SKM-1 treated with dmso at 0.1 percent for 144 hours (cell line): Measurements from ENCODE around the gene LRRC74A.

Source experiments
- DNase-seq: peaks from one replicate; lab custom pipeline; 2025; ENCODE audit not compliant: unreplicated experiment; lab: John Stamatoyannopoulos, UW

LRRC74A gene

DNA sequence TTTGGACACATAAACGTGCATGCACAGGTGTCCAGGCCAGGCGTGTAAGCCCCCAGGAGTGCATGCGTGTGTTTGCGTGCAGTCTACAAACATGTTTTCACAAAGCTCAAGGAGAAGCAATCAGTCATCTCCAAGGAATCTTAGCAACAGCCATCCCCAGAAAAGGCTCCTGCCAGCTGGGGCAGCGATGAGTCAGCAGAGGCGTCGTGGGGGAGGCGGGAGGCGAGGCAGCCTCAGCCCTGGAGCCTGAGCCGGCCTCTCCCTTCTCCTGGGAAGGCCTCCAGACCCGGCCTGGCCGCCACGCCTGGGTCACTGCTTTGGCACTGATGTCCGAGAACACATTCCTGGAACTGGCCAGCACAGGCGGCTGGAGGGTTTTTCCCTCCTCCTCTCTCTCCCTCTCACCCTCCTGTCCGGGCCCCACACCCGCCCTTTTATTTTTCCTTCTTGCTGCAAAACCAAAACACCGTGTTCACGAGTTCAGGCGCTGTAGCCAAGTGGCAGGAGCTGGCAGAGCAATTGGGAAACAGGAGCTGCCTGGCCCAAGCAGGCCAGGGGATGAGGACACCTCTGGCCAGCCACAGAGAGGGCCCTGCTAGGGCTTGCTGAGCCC lies 92.7 kb downstream of the LRRC74A start:
- no peak for DNase-seq
